GM20000 (cell line): ENCODE measurements around the gene FAM53A.
A peak's percentile ranks its signal among the peaks of the same experiment; 100 is the strongest.
"Not testable (repeated sequence)": the region's sequence is repeated elsewhere in the genome, so short reads cannot be mapped to it uniquely, and the experiment has no call there.

Experiments used
- DNase-seq: peaks from one replicate; pipeline ENCODE4 v3.0.0; 2012; ENCODE audit warnings: low spot score
- TF ChIP-seq, protein P1 (sequence below): IDR thresholded peaks from 2 replicates; pipeline ENCODE4 v1.5.1; 2012; ENCODE audit warnings: mild to moderate bottlenecking, control low read depth; ENCODE audit errors: extremely low read depth, missing control alignments

Gene FAM53A

DNA sequence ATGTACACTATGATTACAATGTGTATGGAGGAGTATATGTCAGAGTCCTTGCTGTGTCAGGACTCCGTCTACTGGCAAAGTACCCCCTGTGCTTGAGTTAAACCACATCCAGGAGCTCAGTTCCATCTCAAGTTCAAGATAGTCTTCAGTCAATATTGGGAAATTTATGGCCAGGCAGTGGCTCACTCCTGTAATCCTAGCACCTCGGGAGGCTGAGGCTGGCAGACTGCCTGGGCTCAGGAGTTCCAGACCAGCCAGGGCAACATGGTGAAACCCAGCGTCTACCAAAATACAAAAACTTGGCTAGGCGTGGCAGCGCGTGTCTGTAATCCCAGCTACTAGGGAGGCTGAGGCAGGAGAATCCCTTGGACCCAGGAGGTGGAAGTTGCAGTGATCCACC is 22.2 kb upstream of the FAM53A start:
- TF ChIP-seq, protein P1, sequence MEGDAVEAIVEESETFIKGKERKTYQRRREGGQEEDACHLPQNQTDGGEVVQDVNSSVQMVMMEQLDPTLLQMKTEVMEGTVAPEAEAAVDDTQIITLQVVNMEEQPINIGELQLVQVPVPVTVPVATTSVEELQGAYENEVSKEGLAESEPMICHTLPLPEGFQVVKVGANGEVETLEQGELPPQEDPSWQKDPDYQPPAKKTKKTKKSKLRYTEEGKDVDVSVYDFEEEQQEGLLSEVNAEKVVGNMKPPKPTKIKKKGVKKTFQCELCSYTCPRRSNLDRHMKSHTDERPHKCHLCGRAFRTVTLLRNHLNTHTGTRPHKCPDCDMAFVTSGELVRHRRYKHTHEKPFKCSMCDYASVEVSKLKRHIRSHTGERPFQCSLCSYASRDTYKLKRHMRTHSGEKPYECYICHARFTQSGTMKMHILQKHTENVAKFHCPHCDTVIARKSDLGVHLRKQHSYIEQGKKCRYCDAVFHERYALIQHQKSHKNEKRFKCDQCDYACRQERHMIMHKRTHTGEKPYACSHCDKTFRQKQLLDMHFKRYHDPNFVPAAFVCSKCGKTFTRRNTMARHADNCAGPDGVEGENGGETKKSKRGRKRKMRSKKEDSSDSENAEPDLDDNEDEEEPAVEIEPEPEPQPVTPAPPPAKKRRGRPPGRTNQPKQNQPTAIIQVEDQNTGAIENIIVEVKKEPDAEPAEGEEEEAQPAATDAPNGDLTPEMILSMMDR, result no peak
- no peak for DNase-seq

DNA sequence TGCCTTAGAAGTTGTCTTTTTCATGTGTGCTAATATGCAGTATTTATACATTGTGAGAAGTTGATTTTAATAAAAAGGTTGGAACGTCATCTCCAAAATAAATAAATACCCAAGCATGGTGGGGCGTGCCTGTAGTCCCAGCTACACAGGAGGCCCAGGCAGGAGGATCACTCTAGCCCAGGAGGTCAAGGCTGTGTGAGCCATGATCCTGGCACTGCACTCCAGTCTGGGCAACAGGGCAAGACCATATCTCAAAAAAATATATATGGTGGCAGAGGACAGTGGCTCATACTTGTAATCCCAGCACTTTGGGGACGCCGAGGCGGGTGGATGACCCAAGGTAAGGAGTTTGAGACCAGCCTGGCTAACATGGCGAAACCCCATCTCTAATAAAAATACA is 21.6 kb upstream of the FAM53A start:
- DNase-seq, result no peak
- TF ChIP-seq, protein P1, result no peak

DNA sequence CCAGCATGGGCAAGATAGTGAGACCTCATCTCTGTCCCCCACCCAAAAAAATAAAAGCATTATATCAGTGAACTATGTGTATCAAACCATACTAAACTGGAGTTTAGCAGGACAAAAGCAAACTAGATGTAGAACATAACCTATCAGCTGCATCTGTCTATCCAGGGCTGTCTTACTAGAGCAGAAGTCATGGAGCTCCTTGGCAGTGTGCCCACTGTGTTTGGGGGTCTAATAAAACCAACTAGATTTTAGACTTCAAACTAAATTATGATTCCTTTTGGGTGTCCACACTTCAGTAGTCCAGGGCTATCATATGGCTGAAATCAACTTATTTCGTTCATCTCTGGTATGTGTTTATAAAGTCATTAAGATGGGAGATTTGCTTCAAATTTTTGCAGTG is 19.8 kb upstream of the FAM53A start:
- DNase-seq, result no peak
- TF ChIP-seq, protein P1, result no peak

DNA sequence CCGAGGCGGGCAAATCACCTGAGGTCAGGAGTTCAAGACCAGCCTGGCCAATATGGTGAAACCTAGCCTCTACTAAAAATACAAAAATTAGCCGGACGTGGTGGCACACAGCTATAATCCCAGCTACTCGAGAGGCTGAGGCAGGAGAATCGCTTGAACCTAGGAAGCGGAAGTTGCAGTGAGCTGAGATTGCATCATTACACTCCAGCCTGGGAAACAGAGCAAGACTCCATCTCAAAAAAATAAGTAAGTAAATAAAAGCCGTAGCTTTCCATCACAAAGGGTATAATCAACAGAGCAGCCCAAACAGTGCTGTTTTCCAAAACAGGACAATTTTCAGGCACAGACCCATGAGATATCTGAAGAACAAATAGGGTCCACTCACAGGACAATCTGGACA is 17.6 kb upstream of the FAM53A start:
- DNase-seq, result not testable (repeated sequence)

DNA sequence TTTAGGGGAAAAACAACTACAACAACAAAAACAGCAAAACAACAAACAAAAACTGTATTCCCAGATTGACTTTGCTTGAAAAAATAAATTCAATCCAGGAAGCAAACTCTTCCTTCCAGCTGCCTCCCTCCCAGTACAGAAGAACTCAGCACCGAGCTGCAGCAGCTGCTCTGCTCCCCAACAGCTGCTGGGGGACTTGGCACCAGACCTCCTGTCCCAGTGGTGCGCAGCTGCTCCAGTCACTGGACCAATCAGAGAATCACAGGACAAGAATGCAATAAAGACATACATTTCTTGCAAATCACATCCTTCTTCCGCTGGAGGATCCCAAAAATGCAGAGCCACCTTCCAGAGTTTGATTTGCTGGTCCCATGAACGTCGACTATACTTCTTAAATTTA is 11.8 kb upstream of the FAM53A start:
- TF ChIP-seq, protein P1, result no peak

DNA sequence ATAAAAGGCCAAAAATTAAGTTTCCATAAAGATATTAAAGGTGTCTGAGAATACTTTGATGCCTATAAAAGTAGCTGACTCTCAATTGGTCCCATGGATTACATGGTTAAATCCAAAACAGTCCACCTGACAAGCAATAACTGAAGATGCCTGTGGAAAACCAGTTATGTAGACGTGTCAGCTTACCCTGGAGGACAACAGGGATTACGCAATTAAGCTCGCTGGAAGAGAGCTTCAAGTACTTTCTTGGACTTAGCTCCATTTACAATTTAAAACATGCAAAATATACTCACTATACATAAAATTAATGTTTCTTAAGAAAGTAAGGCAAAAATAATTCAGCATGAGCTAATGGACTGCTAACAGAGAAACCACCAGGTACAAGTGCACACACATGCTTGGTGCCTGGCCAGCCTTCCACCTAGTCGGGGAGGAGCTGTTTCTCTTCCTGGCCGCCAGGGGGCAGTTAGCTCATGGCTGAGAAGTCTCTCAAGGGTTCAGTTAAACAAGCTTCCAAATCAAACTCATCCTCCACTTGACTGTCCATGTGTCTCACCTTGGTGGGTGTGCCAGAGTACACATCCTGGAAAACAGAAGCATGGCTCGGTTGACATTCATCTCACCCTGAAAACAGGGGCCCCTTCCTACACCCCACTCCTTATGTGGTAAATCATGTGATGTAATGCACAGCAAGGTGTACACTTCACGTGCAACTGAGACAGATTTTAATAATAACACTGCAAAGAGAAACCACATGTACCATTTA is 9.2 kb upstream of the FAM53A start:
- peak; percentile 79 for DNase-seq
- TF ChIP-seq, protein P1, result peak; percentile 79

More for the DNA sequence above, 11.8 kb upstream of the FAM53A start:
- no peak for DNase-seq

DNA sequence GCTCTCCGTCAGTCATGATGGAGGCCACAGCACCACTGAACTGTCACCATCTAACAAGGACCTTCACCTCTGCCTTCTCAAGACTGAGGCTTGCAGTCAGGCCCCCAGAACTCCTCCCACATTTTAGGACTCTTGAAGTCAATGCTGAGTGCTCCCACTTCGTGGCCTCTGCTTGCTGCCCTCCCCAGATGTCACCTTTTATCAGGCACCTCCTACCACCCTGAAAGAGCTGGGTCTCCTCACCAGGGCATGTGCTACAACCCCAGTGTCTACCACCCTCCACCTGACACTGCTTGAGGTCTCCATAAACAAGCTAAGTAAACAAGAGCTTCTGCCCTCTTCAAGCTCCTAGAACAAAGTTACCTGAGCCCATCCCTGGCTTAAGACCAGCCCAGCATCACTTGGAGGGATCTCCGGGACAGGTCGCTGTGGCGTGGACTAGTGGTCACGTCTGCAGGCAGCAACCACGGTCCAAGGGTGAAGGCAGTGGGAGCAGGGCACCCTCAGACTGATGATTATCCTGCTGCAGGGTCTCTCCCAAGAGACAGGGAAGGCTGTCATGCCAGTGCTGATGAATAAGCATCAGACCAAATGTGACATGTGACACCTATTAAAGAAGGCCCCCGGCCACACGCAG is 7.7 kb upstream of the FAM53A start:
- no peak for DNase-seq
- TF ChIP-seq, protein P1, result no peak

DNA sequence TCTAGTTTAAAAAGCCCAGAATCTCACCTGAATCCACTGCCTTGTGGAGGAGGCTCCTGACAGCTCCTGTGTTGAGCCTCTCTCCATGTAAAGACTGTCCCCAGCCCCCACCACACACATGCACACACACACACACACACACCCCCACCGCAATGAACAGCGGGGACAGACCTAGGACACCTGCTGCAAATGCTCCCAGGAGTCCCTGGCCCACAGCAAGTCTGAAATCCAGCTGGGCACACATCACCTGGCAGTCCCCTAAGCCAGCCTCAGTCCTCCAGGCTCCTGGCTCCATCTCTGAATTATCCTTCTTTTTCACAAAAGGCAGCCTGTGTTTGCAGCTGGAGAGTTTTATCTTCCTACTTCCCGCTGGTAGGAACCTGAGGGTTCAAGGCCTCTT is 6.6 kb upstream of the FAM53A start:
- no peak for DNase-seq
- TF ChIP-seq, protein P1, result no peak
